ENCODE measurements around the gene RNPEPL1. TPM values are rescaled to one million over a fixed set of nuclear protein-coding genes. Genes with fewer than 3 reads are reported as not detected.

RNPEPL1 gene
- total and polyA plus RNA-seq, 3 donors from 2014 or later = 28.9 to 48.5 (median 39.1) TPM

GRCh38 chr2:240591784-240592183, 23.5 kb downstream of the RNPEPL1 start:
- no peak for TF ChIP-seq POLR2A (IDR thresholded peaks at IDR 0.05)
- TF ChIP-seq CTCF (IDR thresholded peaks at IDR 0.05) = no peak
- H3K27ac ChIP-seq = no peak overlapping the region
- H3K36me3 ChIP-seq (ENCODE audit: low read depth, missing control alignments) = no peaks in the 10 kb centered on the region
- 81 to 94% methylated on average over 2 to 13 of the region's 13 CpGs for WGBS, 2 donors
- no peaks in the 10 kb centered on the region for H3K27me3 ChIP-seq
- peaks cover 37% of the 10 kb centered on the region for H3K4me1 ChIP-seq
- no peaks in the 10 kb centered on the region for H3K9me3 ChIP-seq
- DNase-seq = no peak
- H3K4me3 ChIP-seq = no peak overlapping the region
- intact Hi-C loops (cut with DNase I; ENCODE audit: low total_unique reads) = no loop called here

GRCh38 chr2:240593026-240593702, 24.9 kb downstream of the RNPEPL1 start:
- intact Hi-C loops (cut with DNase I; ENCODE audit: low total_unique reads) = no loop called here
- no peak overlapping the region for H3K4me3 ChIP-seq
- H3K27ac ChIP-seq = no peak overlapping the region
- TF ChIP-seq POLR2A (IDR thresholded peaks at IDR 0.05) (no peak), CTCF (IDR thresholded peaks at IDR 0.05) (no peak)
- no peaks in the 10 kb centered on the region for H3K9me3 ChIP-seq
- H3K4me1 ChIP-seq = peaks cover 26% of the 10 kb centered on the region
- no peak for DNase-seq
- WGBS, 2 donors = 85 to 93% methylated on average over 8 to 20 of the region's 20 CpGs
- H3K27me3 ChIP-seq = no peaks in the 10 kb centered on the region
- no peaks in the 10 kb centered on the region for H3K36me3 ChIP-seq (ENCODE audit: low read depth, missing control alignments)

- H3K27ac ChIP-seq = no peak overlapping the region
- intact Hi-C loops (cut with DNase I; ENCODE audit: low total_unique reads) = no loop called here
- TF ChIP-seq POLR2A (IDR thresholded peaks at IDR 0.05) (no peak), CTCF (IDR thresholded peaks at IDR 0.05) (no peak)
- H3K9me3 ChIP-seq = no peaks in the 10 kb centered on the region
- 76 to 79% methylated on average over 15 to 19 of the region's 19 CpGs for WGBS, 2 donors
- peaks cover 22% of the 10 kb centered on the region for H3K4me1 ChIP-seq
- DNase-seq = no peak
- no peaks in the 10 kb centered on the region for H3K36me3 ChIP-seq (ENCODE audit: low read depth, missing control alignments)
- no peaks in the 10 kb centered on the region for H3K27me3 ChIP-seq
- no peak overlapping the region for H3K4me3 ChIP-seq
These were observed 25.6 kb downstream of the RNPEPL1 start for GRCh38 chr2:240593703-240594451.

GRCh38 chr2:240594511-240595380, 26.5 kb downstream of the RNPEPL1 start:
- DNase-seq = peak; percentile 53
- H3K9me3 ChIP-seq = no peaks in the 10 kb centered on the region
- H3K27me3 ChIP-seq = no peaks in the 10 kb centered on the region
- TF ChIP-seq POLR2A (IDR thresholded peaks at IDR 0.05) (no peak), CTCF (IDR thresholded peaks at IDR 0.05) (no peak)
- no peak overlapping the region for H3K27ac ChIP-seq
- peaks cover 22% of the 10 kb centered on the region for H3K4me1 ChIP-seq
- intact Hi-C loops (cut with DNase I; ENCODE audit: low total_unique reads) = no loop called here
- no peaks in the 10 kb centered on the region for H3K36me3 ChIP-seq (ENCODE audit: low read depth, missing control alignments)
- WGBS, 2 donors = 69 to 89% methylated on average over 11 to 33 of the region's 34 CpGs
- no peak overlapping the region for H3K4me3 ChIP-seq

Measured in testis (tissue), 3 donors.